Endothelial cell (in vitro differentiated cells): Measurements from ENCODE around the gene RGS17. TPM values are rescaled to one million over a fixed set of nuclear protein-coding genes. Genes with fewer than 3 reads are reported as not detected.

Experiments
- DNase-seq: peaks from one replicate; pipeline ENCODE4 v3.0.0; 2021; ENCODE audit warnings: low spot score
- H3K27ac Mint-ChIP-seq: one replicate; pipeline ENCODE4 v1.8.0; 2021; ENCODE audit warnings: mixed read lengths, inconsistent platforms; ENCODE audit not compliant: unreplicated experiment
- H3K27me3 Mint-ChIP-seq: one replicate; pipeline ENCODE4 v1.8.0; 2021; ENCODE audit warnings: mild to moderate bottlenecking, moderate library complexity, mixed read lengths, inconsistent platforms; ENCODE audit not compliant: unreplicated experiment
- H3K36me3 Mint-ChIP-seq: one replicate; pipeline ENCODE4 v1.8.0; 2021; ENCODE audit warnings: mild to moderate bottlenecking, low read depth, mixed read lengths, inconsistent platforms; ENCODE audit not compliant: unreplicated experiment
- H3K4me1 Mint-ChIP-seq: one replicate; pipeline ENCODE4 v1.8.0; 2021; ENCODE audit warnings: mild to moderate bottlenecking, mixed read lengths, inconsistent platforms; ENCODE audit not compliant: unreplicated experiment
- H3K4me3 Mint-ChIP-seq: one replicate; pipeline ENCODE4 v1.8.0; 2021; ENCODE audit warnings: mild to moderate bottlenecking, mixed read lengths, inconsistent platforms; ENCODE audit not compliant: unreplicated experiment
- H3K9me3 Mint-ChIP-seq: one replicate; pipeline ENCODE4 v1.8.0; 2021; ENCODE audit warnings: mixed read lengths, inconsistent platforms; ENCODE audit not compliant: unreplicated experiment
- total RNA-seq: library from RNA; stranded (reverse); fragmentation: NEBNext Ultra II Directional; extraction: Animal tissue kit (Norgen Biotek cat#: 25700); gene quantifications from one replicate; pipeline ENCODE4 v1.2.1, GENCODE V29; 2021; ENCODE audit not compliant: unreplicated experiment
- TF ChIP-seq, protein P1 (sequence below): fragments of 200-600 bp; sonication (generic); IDR thresholded peaks from one replicate; pipeline ENCODE4 v1.5.0; 2021; ENCODE audit warnings: antibody characterized with exemption; ENCODE audit not compliant: unreplicated experiment

The RGS17 gene
- total RNA-seq, 1 donor from 2014 or later, result 12.0 TPM

DNA sequence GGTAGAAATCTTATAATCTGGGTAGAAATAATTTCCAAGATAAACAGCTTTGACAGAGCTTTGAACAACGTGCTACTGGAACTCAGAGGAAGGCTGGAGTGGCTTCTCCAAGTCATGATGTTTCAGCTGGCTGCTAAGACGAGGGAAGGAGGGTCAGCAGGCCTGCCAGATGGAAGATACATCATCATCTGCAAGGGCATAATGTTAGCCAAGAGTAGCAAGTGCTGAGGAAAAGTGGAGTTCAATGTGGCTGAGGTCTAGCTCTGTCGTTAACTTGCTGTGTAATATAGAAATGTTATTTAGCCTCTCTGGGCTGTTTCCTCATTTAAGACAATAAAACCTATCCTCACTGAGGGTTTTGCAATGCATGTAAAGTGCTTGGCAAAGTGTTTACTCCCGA, 35.1 kb downstream of the RGS17 start:
- Mint-ChIP-seq H3K27ac (no peak overlapping the region), H3K4me3 (no peak overlapping the region), H3K4me1 (no peaks in the 10 kb centered on the region), H3K36me3 (no peaks in the 10 kb centered on the region), H3K27me3 (no peaks in the 10 kb centered on the region), H3K9me3 (no peaks in the 10 kb centered on the region)
- DNase-seq, result no peak
- TF ChIP-seq, protein P1, sequence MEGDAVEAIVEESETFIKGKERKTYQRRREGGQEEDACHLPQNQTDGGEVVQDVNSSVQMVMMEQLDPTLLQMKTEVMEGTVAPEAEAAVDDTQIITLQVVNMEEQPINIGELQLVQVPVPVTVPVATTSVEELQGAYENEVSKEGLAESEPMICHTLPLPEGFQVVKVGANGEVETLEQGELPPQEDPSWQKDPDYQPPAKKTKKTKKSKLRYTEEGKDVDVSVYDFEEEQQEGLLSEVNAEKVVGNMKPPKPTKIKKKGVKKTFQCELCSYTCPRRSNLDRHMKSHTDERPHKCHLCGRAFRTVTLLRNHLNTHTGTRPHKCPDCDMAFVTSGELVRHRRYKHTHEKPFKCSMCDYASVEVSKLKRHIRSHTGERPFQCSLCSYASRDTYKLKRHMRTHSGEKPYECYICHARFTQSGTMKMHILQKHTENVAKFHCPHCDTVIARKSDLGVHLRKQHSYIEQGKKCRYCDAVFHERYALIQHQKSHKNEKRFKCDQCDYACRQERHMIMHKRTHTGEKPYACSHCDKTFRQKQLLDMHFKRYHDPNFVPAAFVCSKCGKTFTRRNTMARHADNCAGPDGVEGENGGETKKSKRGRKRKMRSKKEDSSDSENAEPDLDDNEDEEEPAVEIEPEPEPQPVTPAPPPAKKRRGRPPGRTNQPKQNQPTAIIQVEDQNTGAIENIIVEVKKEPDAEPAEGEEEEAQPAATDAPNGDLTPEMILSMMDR, result no peak

DNA sequence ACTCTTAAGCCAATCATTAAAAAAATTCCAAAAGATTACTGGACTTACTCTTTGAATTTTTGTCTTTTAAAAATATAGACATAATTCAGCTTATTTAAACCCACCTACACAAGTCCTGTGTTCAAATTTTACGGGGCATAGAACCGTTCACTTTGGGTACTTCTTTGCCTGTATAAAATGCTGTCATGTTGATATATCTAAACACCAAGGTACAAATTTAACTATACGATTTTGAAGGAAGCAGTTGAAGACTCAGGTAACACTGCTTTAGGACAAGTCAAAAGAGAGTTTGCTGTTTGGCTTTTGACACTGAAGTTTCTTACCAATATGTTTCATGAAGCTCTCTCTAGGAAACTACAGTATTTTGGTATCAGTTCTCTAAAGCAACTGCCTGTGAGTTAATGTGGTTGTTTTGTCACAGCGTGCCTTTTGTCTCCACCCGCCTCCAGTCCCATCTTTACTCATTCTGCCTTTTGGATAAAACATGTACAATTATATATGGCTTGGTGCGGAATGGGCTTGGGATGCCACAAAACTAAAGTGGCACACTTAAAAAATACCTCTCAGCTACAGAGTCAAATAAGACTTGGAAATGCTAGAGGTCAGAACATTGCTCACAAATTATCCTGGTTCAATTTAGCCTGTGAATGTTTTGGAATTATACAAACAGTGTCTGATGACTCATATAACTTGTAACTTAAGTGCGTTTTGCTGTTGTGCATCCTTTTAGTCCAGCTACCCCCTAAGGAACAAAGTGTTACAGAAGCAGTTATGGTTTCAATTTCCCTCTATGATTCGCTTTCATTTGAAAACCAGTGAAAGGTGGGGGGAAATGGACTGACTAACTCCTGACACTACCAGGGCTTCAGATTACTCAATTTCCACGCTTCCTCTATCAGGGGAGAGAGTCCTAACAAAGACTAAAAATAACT, 38.7 kb downstream of the RGS17 start:
- TF ChIP-seq, protein P1, result no peak
- no peak for DNase-seq
- Mint-ChIP-seq H3K4me1 (no peaks in the 10 kb centered on the region), H3K27ac (no peak overlapping the region), H3K36me3 (no peaks in the 10 kb centered on the region), H3K4me3 (no peak overlapping the region), H3K9me3 (no peaks in the 10 kb centered on the region), H3K27me3 (peaks cover 1% of the 10 kb centered on the region)

DNA sequence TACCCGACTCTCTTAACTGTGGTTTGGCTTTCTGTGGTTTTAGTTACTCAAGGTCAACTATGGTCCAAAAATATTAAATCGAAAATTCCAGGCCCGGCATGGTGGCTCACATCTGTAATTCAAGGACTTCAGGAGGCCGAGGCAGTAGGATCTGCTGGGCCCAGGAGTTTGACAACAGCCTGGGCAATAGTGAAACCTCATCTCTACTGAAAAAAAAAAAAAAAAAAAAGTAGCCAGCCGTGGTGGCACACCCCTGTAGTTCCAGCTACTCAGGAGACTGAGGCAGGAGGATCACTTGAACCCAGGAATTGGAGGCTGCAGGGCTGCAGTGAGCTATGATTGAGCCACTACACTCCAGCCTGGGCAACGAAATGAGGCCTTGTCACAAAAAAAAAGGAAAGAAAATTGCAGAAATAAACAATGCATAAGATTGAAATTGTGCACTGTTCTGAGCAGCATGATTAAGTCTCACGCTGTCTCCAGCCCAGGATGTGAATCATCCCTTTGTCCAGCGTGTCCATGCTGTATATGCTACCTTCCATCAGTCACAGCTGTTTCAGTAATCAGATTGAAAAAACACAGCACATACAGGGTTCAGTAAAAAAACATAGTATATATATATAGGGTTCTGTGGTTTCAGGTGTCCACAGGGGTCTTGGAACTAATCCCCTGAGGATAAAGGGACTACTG, 40.7 kb downstream of the RGS17 start:
- DNase-seq, result no peak
- H3K27me3 Mint-ChIP-seq, result peaks cover 1% of the 10 kb centered on the region
- no peaks in the 10 kb centered on the region for H3K4me1 Mint-ChIP-seq
- no peak overlapping the region for H3K27ac Mint-ChIP-seq
- TF ChIP-seq, protein P1, result no peak
- no peaks in the 10 kb centered on the region for H3K36me3 Mint-ChIP-seq
- no peak overlapping the region for H3K4me3 Mint-ChIP-seq
- no peaks in the 10 kb centered on the region for H3K9me3 Mint-ChIP-seq

DNA sequence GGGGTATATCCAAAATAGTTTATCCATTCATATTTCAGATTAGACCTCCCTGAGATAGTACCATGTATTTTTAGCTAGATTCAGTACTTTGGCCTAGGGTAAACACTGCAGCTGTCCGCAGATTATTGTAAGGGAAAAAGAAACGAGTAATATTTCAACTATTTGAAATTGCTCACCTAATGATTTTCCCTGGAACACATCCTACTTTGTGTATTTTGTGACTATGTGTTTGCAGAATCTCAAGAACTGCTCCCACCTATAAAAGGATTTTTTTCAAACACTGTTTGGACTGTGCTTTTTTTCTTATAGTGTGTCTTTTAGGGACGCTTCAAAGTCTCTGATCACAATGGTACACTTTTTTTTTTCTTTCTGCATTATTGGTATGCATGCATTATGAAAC, 42.3 kb downstream of the RGS17 start:
- no peak overlapping the region for H3K4me3 Mint-ChIP-seq
- no peaks in the 10 kb centered on the region for H3K4me1 Mint-ChIP-seq
- TF ChIP-seq, protein P1, result no peak
- H3K36me3 Mint-ChIP-seq, result no peaks in the 10 kb centered on the region
- no peak overlapping the region for H3K27ac Mint-ChIP-seq
- DNase-seq, result no peak
- H3K9me3 Mint-ChIP-seq, result no peaks in the 10 kb centered on the region
- peaks cover 1% of the 10 kb centered on the region for H3K27me3 Mint-ChIP-seq

DNA sequence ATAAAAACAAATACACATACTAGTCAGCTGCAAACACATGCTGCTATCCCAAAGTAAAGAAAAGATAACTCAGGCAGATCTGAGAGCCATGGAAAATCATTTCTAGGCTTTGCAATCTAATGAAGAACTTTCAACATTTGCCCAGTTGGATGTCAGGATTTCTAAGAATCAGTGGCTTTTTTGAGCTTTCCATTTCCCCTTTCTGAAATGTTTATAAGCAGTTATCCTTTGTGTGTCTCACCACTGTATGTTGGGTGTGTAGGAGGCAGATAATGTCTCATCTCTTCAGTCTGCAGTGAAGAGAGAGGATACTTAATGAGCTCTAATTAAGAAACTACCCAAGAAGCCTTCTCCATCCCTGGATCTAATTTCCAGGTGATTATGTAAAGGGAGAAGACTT, 43.6 kb downstream of the RGS17 start:
- H3K4me1 Mint-ChIP-seq, result no peaks in the 10 kb centered on the region
- no peak for DNase-seq
- no peaks in the 10 kb centered on the region for H3K9me3 Mint-ChIP-seq
- H3K27ac Mint-ChIP-seq, result no peak overlapping the region
- peaks cover 1% of the 10 kb centered on the region for H3K27me3 Mint-ChIP-seq
- TF ChIP-seq, protein P1, result no peak
- no peaks in the 10 kb centered on the region for H3K36me3 Mint-ChIP-seq
- no peak overlapping the region for H3K4me3 Mint-ChIP-seq
